Smooth muscle cell (in vitro differentiated cells): ENCODE data around the gene CFAP54. TPM values are rescaled to one million over a fixed set of nuclear protein-coding genes. Genes with fewer than 3 reads are reported as not detected.
A peak's percentile ranks its signal among the peaks of the same experiment; 100 is the strongest.
"Not testable (repeated sequence)": the region's sequence is repeated elsewhere in the genome, so short reads cannot be mapped to it uniquely, and the experiment has no call there.

Experiments used
- DNase-seq: peaks from one replicate; lab custom pipeline; 2025; ENCODE audit not compliant: unreplicated experiment; lab: John Stamatoyannopoulos, UW
- H2AFZ ChIP-seq: fragments of 200-600 bp; sonication (generic); 2 replicates; pipeline ENCODE4 v1.6.0; 2016; ENCODE audit warnings: antibody characterized with exemption, low read depth, mild to moderate bottlenecking
- H3F3A ChIP-seq: fragments of 200-600 bp; sonication (generic); 2 replicates; pipeline ENCODE4 v1.6.0; 2017; ENCODE audit warnings: antibody characterized with exemption, low read depth
- H3K27ac ChIP-seq: fragments of 200-600 bp; sonication (generic); 2 replicates; pipeline ENCODE4 v1.5.1; 2016; ENCODE audit warnings: low read depth, mild to moderate bottlenecking
- H3K27me3 ChIP-seq: fragments of 200-600 bp; sonication (generic); 2 replicates; pipeline ENCODE4 v1.6.1; 2016; ENCODE audit warnings: low read depth, mild to moderate bottlenecking
- H3K36me3 ChIP-seq: fragments of 200-600 bp; sonication (generic); 2 replicates; pipeline ENCODE4 v1.5.1; 2016; ENCODE audit warnings: low read depth
- H3K4me1 ChIP-seq: fragments of 200-600 bp; sonication (generic); 2 replicates; pipeline ENCODE4 v1.5.1; 2016; ENCODE audit warnings: low read depth
- H3K4me2 ChIP-seq: fragments of 200-600 bp; sonication (generic); 2 replicates; pipeline ENCODE4 v1.6.0; 2016; ENCODE audit warnings: mild to moderate bottlenecking
- H3K4me3 ChIP-seq: fragments of 200-600 bp; sonication (generic); 2 replicates; pipeline ENCODE4 v1.5.1; 2016; ENCODE audit warnings: mild to moderate bottlenecking
- H3K79me2 ChIP-seq: fragments of 200-600 bp; sonication (generic); 2 replicates; pipeline ENCODE4 v1.6.0; 2016; ENCODE audit warnings: low read depth, mild to moderate bottlenecking
- H3K9ac ChIP-seq: fragments of 200-600 bp; sonication (generic); 2 replicates; pipeline ENCODE4 v1.6.0; 2016; ENCODE audit warnings: low read depth
- H3K9me3 ChIP-seq: fragments of 200-600 bp; sonication (generic); replicated peaks from 2 replicates; pipeline ENCODE4 v1.5.1; 2016; ENCODE audit warnings: low read depth
- H4K20me1 ChIP-seq: fragments of 200-600 bp; sonication (generic); 2 replicates; pipeline ENCODE4 v1.6.0; 2016; ENCODE audit warnings: low read depth
- CTCF ChIP-seq: fragments of 200-600 bp; sonication (generic); IDR thresholded peaks from 2 replicates; pipeline ENCODE4 v1.5.1; 2017; ENCODE audit warnings: borderline replicate concordance, mild to moderate bottlenecking, antibody characterized with exemption; ENCODE audit not compliant: insufficient read depth, poor library complexity, severe bottlenecking
- WGBS: methylation state at CpG from one replicate; pipeline ENCODE4 v1.1.7; 2016; ENCODE audit warnings: low lambda C conversion rate; 5-methylcytosine and 5-hydroxymethylcytosine counted together
- polyA plus RNA-seq: library from polyadenylated mRNA; unstranded; fragments of >200 nt; fragmentation: Nextera tagmentation; extraction: Ambion mirVana; gene quantifications from 2 replicates; pipeline ENCODE4 v1.2.1, GENCODE V29; 2016
- total RNA-seq: library from RNA; depleted of rRNA; stranded (reverse); fragments of >200 nt; gene quantifications from 2 replicates; pipeline ENCODE4 v1.2.3, GENCODE V29; 2014

CFAP54 gene
- total and polyA plus RNA-seq, 2 experiments from 2014 or later: 0.35 to 0.67 TPM

- H3K9ac ChIP-seq: no peak overlapping the region
- no peaks in the 10 kb centered on the region for H3K79me2 ChIP-seq
- H3K4me2 ChIP-seq: peak overlapping the region; percentile 12
- no peak for TF ChIP-seq CTCF
- no peak overlapping the region for H2AFZ ChIP-seq
- no peak overlapping the region for H3K4me3 ChIP-seq
- no peaks in the 10 kb centered on the region for H3K27me3 ChIP-seq
- WGBS: 83% methylated on average over 4 of the region's 4 CpGs
- H3K27ac ChIP-seq: peak overlapping the region; percentile 37
- no peaks in the 10 kb centered on the region for H3F3A ChIP-seq
- no peaks in the 10 kb centered on the region for H3K4me1 ChIP-seq
- H4K20me1 ChIP-seq: no peaks in the 10 kb centered on the region
- no peaks in the 10 kb centered on the region for H3K9me3 ChIP-seq
- no peak for DNase-seq
- H3K36me3 ChIP-seq: no peaks in the 10 kb centered on the region
These were observed 32.0 kb upstream of the CFAP54 start for GRCh38 chr12:96457191-96457930.

- H3K27me3 ChIP-seq, H3K79me2 ChIP-seq, H3K4me1 ChIP-seq, H3K9me3 ChIP-seq, H3K4me2 ChIP-seq, H3F3A ChIP-seq, H2AFZ ChIP-seq, DNase-seq, H4K20me1 ChIP-seq, H3K9ac ChIP-seq, H3K27ac ChIP-seq, H3K36me3 ChIP-seq, H3K4me3 ChIP-seq: not testable (repeated sequence)
- WGBS: 91% methylated on average over 6 of the region's 6 CpGs
These were observed 30.1 kb upstream of the CFAP54 start for GRCh38 chr12:96459281-96459680.

- Histone ChIP-seq H3F3A (no peaks in the 10 kb centered on the region), H2AFZ (no peak overlapping the region), H3K27ac (no peak overlapping the region), H4K20me1 (no peaks in the 10 kb centered on the region), H3K79me2 (no peaks in the 10 kb centered on the region), H3K27me3 (no peaks in the 10 kb centered on the region), H3K36me3 (no peaks in the 10 kb centered on the region), H3K4me3 (no peak overlapping the region), H3K9me3 (no peaks in the 10 kb centered on the region), H3K4me2 (no peak overlapping the region), H3K9ac (no peak overlapping the region), H3K4me1 (no peaks in the 10 kb centered on the region)
- WGBS: 85% methylated on average over 7 of the region's 7 CpGs
- TF ChIP-seq CTCF: no peak
- no peak for DNase-seq
These were observed 26.7 kb upstream of the CFAP54 start for GRCh38 chr12:96462571-96463280.

- Histone ChIP-seq H3K9me3 (no peaks in the 10 kb centered on the region), H3K4me3 (no peak overlapping the region), H3K27ac (no peak overlapping the region), H3K4me1 (no peaks in the 10 kb centered on the region), H3K9ac (no peak overlapping the region), H3F3A (no peaks in the 10 kb centered on the region), H3K79me2 (no peaks in the 10 kb centered on the region), H3K27me3 (no peaks in the 10 kb centered on the region), H3K36me3 (no peaks in the 10 kb centered on the region), H2AFZ (no peak overlapping the region), H3K4me2 (no peak overlapping the region), H4K20me1 (no peaks in the 10 kb centered on the region)
- TF ChIP-seq CTCF: no peak
- DNase-seq: no peak
- WGBS: 86% methylated on average over 3 of the region's 3 CpGs
These were observed 23.5 kb upstream of the CFAP54 start for GRCh38 chr12:96465896-96466295.
